Spleen (tissue), 7 donors: ENCODE results near the gene PCED1B.

Source experiments
- CTCF ChIP-seq, 11 experiments: fragments of 200-600 bp in 7 of 11; fragments of 450-650 bp in 4 of 11; sonication (generic) in 4 of 11; IDR thresholded peaks in 8 of 11; conservative IDR thresholded peaks in 3 of 11; 1 replicate in 7 of 11; 2 replicates in 4 of 11; pipeline versions ENCODE4 v1.4.0 to v1.8.0; 2016 to 2021; ENCODE audit warnings: antibody characterized with exemption in 11 of 11, inconsistent platforms in 4 of 11, mild to moderate bottlenecking in 1 of 11
- POLR2A ChIP-seq, 3 donors: fragments of 450-650 bp; IDR thresholded peaks; one replicate each; pipeline ENCODE4 v1.5.1; 2017; ENCODE audit warnings: antibody characterized with exemption in 3 of 3, mild to moderate bottlenecking in 1 of 3
- POLR2AphosphoS5 ChIP-seq, 3 donors: sonication (generic); formaldehyde crosslinking; IDR thresholded peaks; one replicate each; pipeline ENCODE4 v1.5.1; 2017; ENCODE audit warnings: antibody characterized with exemption in 3 of 3
- donor health status: DM: no; HTN: no; CAD: no; lungs with moderate emphysema.
- donor health status: DM: no; HTN: no; CAD: no.
- donor health status: DM: no; HTN: no; CAD: no.

GRCh38 chr12:47039079-47039478 is 40.3 kb upstream of the PCED1B start:
- TF ChIP-seq CTCF (IDR thresholded peaks at IDR 0.05 in 8 of 11, conservative IDR thresholded peaks at IDR 0.05 in 3 of 11) = no peak
- TF ChIP-seq POLR2A (IDR thresholded peaks at IDR 0.05) = no peak
- TF ChIP-seq POLR2AphosphoS5 (IDR thresholded peaks at IDR 0.05) = no peak
